IMR-90 (cell line): ENCODE results near the gene PDK4. TPM values are rescaled to one million over a fixed set of nuclear protein-coding genes. Genes with fewer than 3 reads are reported as not detected.

Source experiments
- ATAC-seq: fragments of 200-7000 bp; cut with Tn5 transposase; 2 replicates; pipeline ENCODE4 v1.9.1; 2020; ENCODE audit warnings: low read depth, mild to moderate bottlenecking, moderate library complexity
- BruUV-seq: library from RNA; stranded (reverse); fragments of 400-500 nt; replicated peaks from 2 replicates; lab custom pipeline; 2021; lab: Mats Ljungman, UMichigan
- CTCF ChIA-PET: fragments of 300-600 bp; formaldehyde crosslinking; extraction: SDS; loops from one replicate; lab custom pipeline; 2021; ENCODE audit warnings: antibody characterized with exemption; lab: Yijun Ruan, JAX
- POLR2A ChIA-PET: fragments of 300-600 bp; sonication (Branson Sonifier 250); formaldehyde crosslinking; loops from one replicate; lab custom pipeline; 2022; ENCODE audit warnings: antibody characterized with exemption; ENCODE audit not compliant: unreplicated experiment; lab: Charles Lee
- DNase-seq: peaks from one replicate; pipeline ENCODE4 v3.0.0; 2013
- H2AFZ ChIP-seq: replicated peaks from 2 replicates; pipeline ENCODE3; 2013; ENCODE audit warnings: low read length, mild to moderate bottlenecking; ENCODE audit not compliant: poor library complexity
- H2AK5ac ChIP-seq: 2 replicates; pipeline ENCODE4 v1.6.1; 2013; ENCODE audit warnings: low read depth, low read length, inconsistent platforms
- H2AK9ac ChIP-seq: replicated peaks from 2 replicates; pipeline ENCODE3; 2013; ENCODE audit warnings: mild to moderate bottlenecking, low read depth, low read length, moderate library complexity; ENCODE audit not compliant: poor library complexity
- H2BK120ac ChIP-seq: 2 replicates; pipeline ENCODE4 v1.6.1; 2013; ENCODE audit warnings: low read depth, low read length, inconsistent platforms
- H2BK15ac ChIP-seq: 3 replicates; pipeline ENCODE4 v1.6.1; 2013; ENCODE audit warnings: low read depth, low read length, inconsistent platforms
- H2BK20ac ChIP-seq: 2 replicates; pipeline ENCODE4 v1.6.1; 2013; ENCODE audit warnings: low read depth, mild to moderate bottlenecking, inconsistent platforms, low read length, moderate library complexity
- H2BK5ac ChIP-seq: 2 replicates; pipeline ENCODE4 v1.6.1; 2013; ENCODE audit warnings: mild to moderate bottlenecking, low read depth, low read length, inconsistent platforms; ENCODE audit not compliant: poor library complexity, severe bottlenecking
- H3K14ac ChIP-seq: replicated peaks from 2 replicates; pipeline ENCODE4 v1.6.1; 2013; ENCODE audit warnings: low read depth, low read length, inconsistent platforms
- H3K18ac ChIP-seq: 2 replicates; pipeline ENCODE4 v1.6.1; 2013; ENCODE audit warnings: low read depth, low read length, control low read depth
- H3K23ac ChIP-seq: 2 replicates; pipeline ENCODE4 v1.6.1; 2013; ENCODE audit warnings: low read depth, low read length, inconsistent platforms
- H3K27ac ChIP-seq: 2 replicates; pipeline ENCODE4 v1.5.1; 2013; ENCODE audit warnings: mild to moderate bottlenecking, control low read depth, low read length; ENCODE audit not compliant: insufficient read depth
- H3K27me3 ChIP-seq: 2 replicates; pipeline ENCODE4 v1.6.1; 2013; ENCODE audit warnings: low read length; ENCODE audit not compliant: control insufficient read depth, insufficient read depth
- H3K36me3 ChIP-seq: 2 replicates; pipeline ENCODE4 v1.6.1; 2013; ENCODE audit warnings: low read length, mixed read lengths; ENCODE audit not compliant: control insufficient read depth, insufficient read depth
- H3K4ac ChIP-seq: 2 replicates; pipeline ENCODE4 v1.6.1; 2013; ENCODE audit warnings: low read depth, low read length, inconsistent platforms
- H3K4me1 ChIP-seq: 2 replicates; pipeline ENCODE4 v1.6.1; 2013; ENCODE audit warnings: low read length, mixed read lengths; ENCODE audit not compliant: control insufficient read depth, insufficient read depth
- H3K4me2 ChIP-seq: 2 replicates; pipeline ENCODE4 v1.6.1; 2013; ENCODE audit warnings: low read depth, mild to moderate bottlenecking, control low read depth, low read length, moderate library complexity
- H3K4me3 ChIP-seq: 2 replicates; pipeline ENCODE4 v1.5.1; 2013; ENCODE audit warnings: low read depth, mild to moderate bottlenecking, control low read depth, low read length, moderate library complexity; ENCODE audit not compliant: insufficient read depth
- H3K56ac ChIP-seq: 2 replicates; pipeline ENCODE4 v1.6.1; 2013; ENCODE audit warnings: low read length, inconsistent platforms; ENCODE audit not compliant: insufficient read depth; ENCODE audit errors: extremely low read depth
- H3K79me1 ChIP-seq, 2 experiments: 2 replicates each; pipeline ENCODE4 v1.6.1; 2013; ENCODE audit warnings: low read length in 2 of 2, inconsistent platforms in 1 of 2, low read depth in 1 of 2
- H3K9ac ChIP-seq: 2 replicates; pipeline ENCODE4 v1.6.1; 2013; ENCODE audit warnings: low read depth, low read length, control low read depth
- H3K9me1 ChIP-seq: 2 replicates; pipeline ENCODE4 v1.6.1; 2013; ENCODE audit warnings: low read length, inconsistent platforms; ENCODE audit not compliant: insufficient read depth
- H3K9me3 ChIP-seq: 2 replicates; pipeline ENCODE4 v1.6.1; 2013; ENCODE audit warnings: low read length; ENCODE audit not compliant: control insufficient read depth, insufficient read depth
- H4K20me1 ChIP-seq: 2 replicates; pipeline ENCODE4 v1.6.1; 2013; ENCODE audit warnings: low read length, inconsistent platforms; ENCODE audit not compliant: insufficient read depth
- H4K5ac ChIP-seq: 2 replicates; pipeline ENCODE4 v1.6.1; 2013; ENCODE audit warnings: mild to moderate bottlenecking, low read depth, low read length, control low read depth
- H4K8ac ChIP-seq, 2 experiments: 2 replicates each; pipeline ENCODE4 v1.6.1; 2013; ENCODE audit warnings: low read depth in 2 of 2, low read length in 2 of 2, control low read depth in 1 of 2, inconsistent platforms in 1 of 2
- H4K91ac ChIP-seq: 2 replicates; pipeline ENCODE4 v1.6.1; 2013; ENCODE audit warnings: low read depth, low read length, inconsistent platforms; ENCODE audit not compliant: insufficient read depth
- BHLHE40 ChIP-seq: fragments of 150-350 bp; IDR thresholded peaks from 2 replicates; pipeline ENCODE4 v1.6.1; 2016; ENCODE audit warnings: mild to moderate bottlenecking, low read depth, low read length
- CEBPB ChIP-seq: IDR thresholded peaks from 2 replicates; pipeline ENCODE4 v1.6.1; 2012; ENCODE audit warnings: low read depth, low read length, improper control_type of control experiment
- CHD1 ChIP-seq: IDR thresholded peaks from 2 replicates; pipeline ENCODE4 v1.6.1; 2012; ENCODE audit warnings: low read depth, low read length, improper control_type of control experiment
- FOS ChIP-seq: fragments of 150-350 bp; IDR thresholded peaks from 2 replicates; pipeline ENCODE4 v1.6.1; 2016; ENCODE audit warnings: low read depth, low read length
- MAFK ChIP-seq: IDR thresholded peaks from 2 replicates; pipeline ENCODE4 v1.6.1; 2012; ENCODE audit warnings: low read depth, low read length, improper control_type of control experiment
- MAZ ChIP-seq: IDR thresholded peaks from 2 replicates; pipeline ENCODE4 v1.6.1; 2012; ENCODE audit warnings: low read depth, mild to moderate bottlenecking, low read length, improper control_type of control experiment, moderate library complexity, borderline replicate concordance
- MXI1 ChIP-seq: IDR thresholded peaks from 2 replicates; pipeline ENCODE4 v1.6.1; 2012; ENCODE audit warnings: low read depth, mild to moderate bottlenecking, low read length, moderate library complexity, borderline replicate concordance
- NFE2L2 ChIP-seq: fragments of 150-350 bp; IDR thresholded peaks from 2 replicates; pipeline ENCODE4 v1.6.1; 2016; ENCODE audit warnings: low read depth, mild to moderate bottlenecking, low read length
- POLR2A ChIP-seq: IDR thresholded peaks from 2 replicates; pipeline ENCODE4 v1.6.1; 2012; ENCODE audit warnings: mild to moderate bottlenecking, low read depth, low read length
- RAD21 ChIP-seq: IDR thresholded peaks from 2 replicates; pipeline ENCODE4 v1.6.1; 2012; ENCODE audit warnings: low read length, improper control_type of control experiment
- RCOR1 ChIP-seq: IDR thresholded peaks from 2 replicates; pipeline ENCODE4 v1.6.1; 2012; ENCODE audit warnings: mild to moderate bottlenecking, low read length, improper control_type of control experiment; ENCODE audit not compliant: insufficient replicate concordance
- RFX5 ChIP-seq: IDR thresholded peaks from 2 replicates; pipeline ENCODE4 v1.8.0; 2012; ENCODE audit warnings: low read depth, mild to moderate bottlenecking, low read length, moderate library complexity
- SMC3 ChIP-seq: fragments of 150-350 bp; IDR thresholded peaks from 2 replicates; pipeline ENCODE4 v1.6.1; 2016; ENCODE audit warnings: low read depth, mild to moderate bottlenecking, antibody characterized with exemption, low read length, moderate library complexity
- USF2 ChIP-seq: fragments of 150-350 bp; IDR thresholded peaks from 2 replicates; pipeline ENCODE4 v1.6.1; 2017; ENCODE audit warnings: mild to moderate bottlenecking, antibody characterized with exemption, low read length, low read depth
- WGBS, 2 experiments: methylation state at CpG; one replicate each; pipeline versions ENCODE4 v1.1.5 to v1.1.7; 2013; ENCODE audit warnings: missing lambda C conversion rate in 2 of 2; ENCODE audit not compliant: insufficient read length in 1 of 2; ENCODE audit errors: extremely low coverage in 2 of 2; 5-methylcytosine and 5-hydroxymethylcytosine counted together
- dilution Hi-C: fragments of 300-500 bp; cut with HindIII; formaldehyde crosslinking; loops from one replicate; pipeline ENCODE4 v1.14.3; 2018; ENCODE audit warnings: low sequenced_read_pairs; ENCODE audit not compliant: unreplicated experiment
- in situ Hi-C: fragments of 300-500 bp; cut with MboI; formaldehyde crosslinking; loops from 3 replicates; pipeline ENCODE4 v1.14.3; 2019; ENCODE audit warnings: low sequenced_read_pairs, inconsistent platforms, mixed read lengths
- intact Hi-C: fragments of 100-400 bp; cut with micrococcal nuclease; formaldehyde crosslinking; loops from 2 replicates; pipeline ENCODE4 v1.10.0; 2022
- polyA plus RNA-seq, 3 experiments: library from polyadenylated mRNA; depleted of rRNA; stranded (reverse); fragments of >200 nt; gene quantifications; 2 replicates each; pipeline ENCODE4 v1.2.3, GENCODE V29; 2012; ENCODE audit warnings: low replicate concordance in 1 of 3
- total RNA-seq: library from RNA; depleted of rRNA; stranded (reverse); fragments of >200 nt; gene quantifications from 2 replicates; pipeline ENCODE4 v1.2.3, GENCODE V29; 2012
- TF ChIP-seq, protein P1 (sequence below): conservative IDR thresholded peaks from 2 replicates; pipeline ENCODE4 v1.5.1; 2012; ENCODE audit warnings: mild to moderate bottlenecking, low read depth, low read length, improper control_type of control experiment
- TF ChIP-seq, protein P2 (sequence below): fragments of 150-350 bp; IDR thresholded peaks from 2 replicates; pipeline ENCODE4 v1.6.1; 2016; ENCODE audit warnings: low read depth, mild to moderate bottlenecking, low read length, moderate library complexity, borderline replicate concordance

Gene PDK4
- total and polyA plus RNA-seq, 2 of the 4 experiments (the other 2 are of a cell fraction) = under 0.01 to 0.03 TPM

DNA sequence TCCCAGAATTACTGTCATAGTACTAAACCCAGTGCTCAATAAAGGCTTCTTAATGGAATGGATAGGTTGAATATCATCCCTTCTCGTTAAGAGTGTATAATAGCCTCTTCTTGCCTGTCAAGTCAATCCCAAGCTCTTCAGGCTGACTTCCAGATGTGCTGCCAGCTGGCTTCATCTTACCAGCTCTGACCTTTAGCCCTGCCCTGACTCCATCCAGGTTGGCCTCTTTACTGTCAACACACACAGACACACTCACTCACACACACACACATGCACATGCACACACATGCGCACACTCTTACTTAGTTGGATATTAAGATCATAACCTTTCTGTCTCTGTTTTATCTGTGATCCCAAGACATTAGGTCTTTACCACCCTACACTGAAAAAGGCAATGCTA is 61.5 kb downstream of the PDK4 start:
- Histone ChIP-seq H2BK5ac (no peak overlapping the region), H3K79me1 (no peaks in the 10 kb centered on the region), H3K27ac (no peak overlapping the region), H4K8ac (no peak overlapping the region), H3K4me2 (no peak overlapping the region), H3K18ac (no peak overlapping the region), H3K9ac (no peak overlapping the region), H4K5ac (no peak overlapping the region), H2AK9ac (no peak overlapping the region), H2BK15ac (no peak overlapping the region), H3K9me3 (no peaks in the 10 kb centered on the region), H3K4me3 (no peak overlapping the region), H3K27me3 (peaks cover 17% of the 10 kb centered on the region), H3K9me1 (no peaks in the 10 kb centered on the region), H3K36me3 (no peaks in the 10 kb centered on the region), H2AK5ac (no peak overlapping the region), H3K4me1 (no peaks in the 10 kb centered on the region), H2BK20ac (no peak overlapping the region), H3K4ac (no peak overlapping the region), H3K14ac (no peak overlapping the region), H3K23ac (no peak overlapping the region; the same call in 1 of the 2 replicates), H2BK120ac (no peak overlapping the region), H4K20me1 (no peaks in the 10 kb centered on the region), H3K56ac (no peak overlapping the region), H4K91ac (no peak overlapping the region), H2AFZ (no peak overlapping the region)
- DNase-seq (no peak), ATAC-seq (no peak)
- dilution Hi-C loops = no loop called here
- intact Hi-C loops = no loop called here
- ChIA-PET POLR2A (no interaction called here), CTCF (interaction anchor here (1.1 kb wide), 1 partner anchor 149 kb away, joined by 4 read pairs; no protein-coding TSS in a partner anchor)
- TF ChIP-seq RFX5 (no peak), BHLHE40 (no peak), RAD21 (no peak), CEBPB (no peak), SMC3 (no peak), FOS (no peak), MAZ (no peak), RCOR1 (no peak), USF2 (no peak), POLR2A (no peak), MAFK (no peak), NFE2L2 (no peak), CHD1 (no peak), MXI1 (no peak)
- TF ChIP-seq, protein P1, sequence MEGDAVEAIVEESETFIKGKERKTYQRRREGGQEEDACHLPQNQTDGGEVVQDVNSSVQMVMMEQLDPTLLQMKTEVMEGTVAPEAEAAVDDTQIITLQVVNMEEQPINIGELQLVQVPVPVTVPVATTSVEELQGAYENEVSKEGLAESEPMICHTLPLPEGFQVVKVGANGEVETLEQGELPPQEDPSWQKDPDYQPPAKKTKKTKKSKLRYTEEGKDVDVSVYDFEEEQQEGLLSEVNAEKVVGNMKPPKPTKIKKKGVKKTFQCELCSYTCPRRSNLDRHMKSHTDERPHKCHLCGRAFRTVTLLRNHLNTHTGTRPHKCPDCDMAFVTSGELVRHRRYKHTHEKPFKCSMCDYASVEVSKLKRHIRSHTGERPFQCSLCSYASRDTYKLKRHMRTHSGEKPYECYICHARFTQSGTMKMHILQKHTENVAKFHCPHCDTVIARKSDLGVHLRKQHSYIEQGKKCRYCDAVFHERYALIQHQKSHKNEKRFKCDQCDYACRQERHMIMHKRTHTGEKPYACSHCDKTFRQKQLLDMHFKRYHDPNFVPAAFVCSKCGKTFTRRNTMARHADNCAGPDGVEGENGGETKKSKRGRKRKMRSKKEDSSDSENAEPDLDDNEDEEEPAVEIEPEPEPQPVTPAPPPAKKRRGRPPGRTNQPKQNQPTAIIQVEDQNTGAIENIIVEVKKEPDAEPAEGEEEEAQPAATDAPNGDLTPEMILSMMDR = no peak
- TF ChIP-seq, protein P2, sequence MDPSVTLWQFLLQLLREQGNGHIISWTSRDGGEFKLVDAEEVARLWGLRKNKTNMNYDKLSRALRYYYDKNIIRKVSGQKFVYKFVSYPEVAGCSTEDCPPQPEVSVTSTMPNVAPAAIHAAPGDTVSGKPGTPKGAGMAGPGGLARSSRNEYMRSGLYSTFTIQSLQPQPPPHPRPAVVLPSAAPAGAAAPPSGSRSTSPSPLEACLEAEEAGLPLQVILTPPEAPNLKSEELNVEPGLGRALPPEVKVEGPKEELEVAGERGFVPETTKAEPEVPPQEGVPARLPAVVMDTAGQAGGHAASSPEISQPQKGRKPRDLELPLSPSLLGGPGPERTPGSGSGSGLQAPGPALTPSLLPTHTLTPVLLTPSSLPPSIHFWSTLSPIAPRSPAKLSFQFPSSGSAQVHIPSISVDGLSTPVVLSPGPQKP = no peak
- no CpG with 5 or more reads among the region's 2 CpGs for WGBS, 2 experiments
- in situ Hi-C loops = loop anchor here (5.0 kb wide), 1 partner anchor 148 kb away; no protein-coding TSS in a partner anchor
- no TSS peak for BruUV-seq
